T-helper 2 cell treated with Interferon-gamma antibody and Interleukin-4, amounts not matched to agents 5 μg/mL and 100 μg/mL, for 36 hours (primary cell): ENCODE data around the gene WTIP.

ENCODE experiments used
- DNase-seq: peaks from one replicate; pipeline ENCODE4 v3.0.0; 2021; ENCODE audit warnings: low spot score
- H3K27ac Mint-ChIP-seq: one replicate; pipeline ENCODE4 v1.8.0; 2021; ENCODE audit warnings: mild to moderate bottlenecking, mixed read lengths
- H3K27me3 Mint-ChIP-seq: one replicate; pipeline ENCODE4 v1.8.0; 2021; ENCODE audit warnings: low read depth, mixed read lengths
- H3K36me3 Mint-ChIP-seq: one replicate; pipeline ENCODE4 v1.8.0; 2021; ENCODE audit warnings: low read depth, mixed read lengths
- H3K4me1 Mint-ChIP-seq: one replicate; pipeline ENCODE4 v1.8.0; 2021; ENCODE audit warnings: low read depth, mixed read lengths
- H3K4me3 Mint-ChIP-seq: one replicate; pipeline ENCODE4 v1.8.0; 2022; ENCODE audit warnings: mild to moderate bottlenecking, moderate library complexity, mixed read lengths
- H3K9me3 Mint-ChIP-seq: one replicate; pipeline ENCODE4 v1.8.0; 2021; ENCODE audit warnings: mixed read lengths

WTIP gene

DNA sequence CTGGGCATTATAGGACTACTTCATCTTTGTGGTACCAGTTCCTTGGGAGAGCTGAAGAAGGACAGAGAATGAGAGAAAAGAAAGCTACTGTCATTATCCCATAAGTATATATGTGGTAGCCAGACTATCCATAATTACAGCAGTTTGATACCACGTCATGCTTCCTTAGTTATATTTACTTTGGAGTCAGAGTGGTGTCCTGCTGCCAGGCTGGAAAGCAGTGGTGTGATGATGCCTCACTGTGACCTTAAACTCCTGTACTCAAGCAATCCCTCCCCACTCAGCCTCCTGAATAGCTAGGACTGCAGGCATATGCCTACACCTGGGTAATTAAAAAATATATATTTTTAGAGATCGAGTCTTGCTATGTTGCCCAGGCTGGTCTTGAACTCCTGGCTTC lies 57.8 kb downstream of the WTIP start:
- no peak overlapping the region for H3K4me3 Mint-ChIP-seq
- no peaks in the 10 kb centered on the region for H3K4me1 Mint-ChIP-seq
- peaks cover 3% of the 10 kb centered on the region for H3K27me3 Mint-ChIP-seq
- peaks cover 35% of the 10 kb centered on the region for H3K9me3 Mint-ChIP-seq
- no peaks in the 10 kb centered on the region for H3K36me3 Mint-ChIP-seq
- DNase-seq = no peak
- no peak overlapping the region for H3K27ac Mint-ChIP-seq

- peaks cover under 1% of the 10 kb centered on the region for H3K27me3 Mint-ChIP-seq
- H3K4me1 Mint-ChIP-seq = no peaks in the 10 kb centered on the region
- H3K9me3 Mint-ChIP-seq = peaks cover 38% of the 10 kb centered on the region
- no peak for DNase-seq
- H3K4me3 Mint-ChIP-seq = no peak overlapping the region
- H3K27ac Mint-ChIP-seq = no peak overlapping the region
- no peaks in the 10 kb centered on the region for H3K36me3 Mint-ChIP-seq
These were observed 59.4 kb downstream of the WTIP start for GRCh38 chr19:34540811-34541557.

GRCh38 chr19:34549833-34550232 lies 68.3 kb downstream of the WTIP start:
- no peaks in the 10 kb centered on the region for H3K27me3 Mint-ChIP-seq
- no peaks in the 10 kb centered on the region for H3K4me1 Mint-ChIP-seq

GRCh38 chr19:34555447-34555846 lies 73.9 kb downstream of the WTIP start:
- H3K36me3 Mint-ChIP-seq = no peaks in the 10 kb centered on the region
- no peak overlapping the region for H3K4me3 Mint-ChIP-seq
- no peak for DNase-seq
- peaks cover under 1% of the 10 kb centered on the region for H3K9me3 Mint-ChIP-seq
- H3K27ac Mint-ChIP-seq = no peak overlapping the region
- H3K27me3 Mint-ChIP-seq = no peaks in the 10 kb centered on the region
- no peaks in the 10 kb centered on the region for H3K4me1 Mint-ChIP-seq

More at GRCh38 chr19:34549833-34550232, 68.3 kb downstream of the WTIP start:
- no peak overlapping the region for H3K27ac Mint-ChIP-seq
- DNase-seq = no peak
- peaks cover 23% of the 10 kb centered on the region for H3K9me3 Mint-ChIP-seq
- H3K36me3 Mint-ChIP-seq = no peaks in the 10 kb centered on the region
- H3K4me3 Mint-ChIP-seq = no peak overlapping the region

DNA sequence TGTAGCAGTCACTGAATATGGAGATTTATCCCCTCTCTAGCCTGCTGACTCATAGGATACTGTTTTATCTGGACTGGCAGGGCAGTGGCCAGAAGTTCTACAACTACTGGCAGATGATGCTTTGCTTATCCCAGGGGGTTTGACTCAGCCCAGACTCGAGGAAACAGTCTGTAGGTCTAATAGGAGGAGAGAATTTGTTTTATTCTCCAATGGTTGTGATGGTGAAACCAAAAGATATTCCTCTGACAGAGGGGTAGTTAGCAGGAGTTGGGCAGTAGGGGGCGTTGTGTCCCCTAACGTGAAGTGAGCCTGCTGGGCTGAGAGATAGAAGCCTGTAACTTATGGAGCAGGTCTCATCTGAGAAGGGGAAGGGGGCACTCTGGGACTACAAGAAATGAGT lies 74.9 kb downstream of the WTIP start:
- H3K4me1 Mint-ChIP-seq = no peaks in the 10 kb centered on the region
- no peaks in the 10 kb centered on the region for H3K27me3 Mint-ChIP-seq
- no peak overlapping the region for H3K4me3 Mint-ChIP-seq
- H3K27ac Mint-ChIP-seq = no peak overlapping the region
- H3K9me3 Mint-ChIP-seq = no peaks in the 10 kb centered on the region
- no peak for DNase-seq
- H3K36me3 Mint-ChIP-seq = no peaks in the 10 kb centered on the region

DNA sequence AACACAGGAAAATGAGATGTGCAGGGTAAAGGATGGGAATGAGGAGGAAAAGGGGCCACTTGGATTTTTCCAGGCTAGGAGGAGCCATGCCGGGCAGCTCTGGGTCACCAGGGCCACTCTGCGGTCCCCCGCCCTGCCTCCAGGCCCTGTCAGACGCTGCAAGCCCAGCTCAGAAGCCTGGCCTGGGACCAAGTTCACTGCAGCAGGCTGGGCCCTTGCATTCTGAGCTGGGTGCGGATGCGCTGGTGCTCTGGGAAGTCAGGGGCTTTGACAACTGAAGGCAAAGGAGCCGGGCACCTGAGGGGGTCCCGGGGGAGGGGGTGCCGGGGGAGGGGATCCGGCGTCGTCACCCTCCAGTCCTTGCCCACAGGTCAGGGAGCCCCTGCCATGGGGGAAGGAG lies 77.5 kb downstream of the WTIP start:
- Mint-ChIP-seq H3K9me3 (peaks cover under 1% of the 10 kb centered on the region), H3K27me3 (no peaks in the 10 kb centered on the region), H3K36me3 (no peaks in the 10 kb centered on the region), H3K4me1 (no peaks in the 10 kb centered on the region), H3K4me3 (no peak overlapping the region), H3K27ac (no peak overlapping the region)
- DNase-seq = no peak

- H3K4me3 Mint-ChIP-seq = no peak overlapping the region
- no peak for DNase-seq
- H3K36me3 Mint-ChIP-seq = no peaks in the 10 kb centered on the region
- no peaks in the 10 kb centered on the region for H3K4me1 Mint-ChIP-seq
- no peak overlapping the region for H3K27ac Mint-ChIP-seq
- no peaks in the 10 kb centered on the region for H3K27me3 Mint-ChIP-seq
- H3K9me3 Mint-ChIP-seq = peaks cover 3% of the 10 kb centered on the region
These were observed 78.7 kb downstream of the WTIP start for GRCh38 chr19:34560229-34560628.
